ENCODE data around the gene CT47A7.
"Not testable (repeated sequence)": the region's sequence is repeated elsewhere in the genome, so short reads cannot be mapped to it uniquely, and the experiment has no call there.

Gene CT47A7

DNA sequence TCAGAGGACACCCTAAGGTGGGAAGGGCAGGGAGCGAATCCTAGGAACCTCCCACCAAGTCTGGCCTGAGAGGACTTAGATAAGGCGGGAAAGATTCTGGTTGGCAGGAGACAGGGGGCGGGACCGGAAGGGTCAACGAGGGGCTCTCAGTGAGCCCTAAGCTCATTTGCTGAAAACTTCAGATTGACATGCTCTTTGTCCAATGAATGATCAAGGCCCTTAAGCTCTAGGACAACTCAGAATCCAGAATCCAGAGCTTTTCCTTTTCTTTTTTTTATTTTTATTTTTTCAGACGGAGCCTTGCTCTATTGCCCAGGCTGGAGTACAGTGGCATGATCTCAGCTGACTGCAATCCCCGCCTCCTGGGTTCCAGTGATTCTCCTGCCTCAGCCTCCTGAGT, at the start of gene CT47A7:
Gene CT47A7, minus strand, starts transcription at position 101 of the 400 bp plus-strand sequence. CDS start 255 bp downstream, outside the sequence.
- not testable (repeated sequence) for DNase-seq

DNA sequence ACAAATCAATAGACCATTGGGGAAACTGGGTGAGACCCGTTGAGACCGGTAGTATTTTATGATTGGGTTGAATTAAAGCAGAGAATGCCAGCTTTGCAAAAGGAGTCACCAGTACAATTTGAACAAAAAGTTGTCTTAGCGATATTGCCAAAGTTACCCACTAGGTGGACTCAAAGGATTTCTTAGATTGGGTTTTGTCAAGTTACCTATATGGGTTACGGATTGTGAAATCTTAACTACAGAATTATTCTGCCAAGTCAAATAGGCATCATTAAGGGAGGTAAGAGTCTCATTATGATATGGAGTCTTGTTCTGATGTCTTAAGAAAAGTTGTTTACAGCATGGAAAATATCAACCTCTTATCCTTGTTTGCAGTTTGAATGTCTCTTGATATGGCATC, 44.2 kb upstream of the CT47A7 start:
- peak; percentile 9 for DNase-seq

DNA sequence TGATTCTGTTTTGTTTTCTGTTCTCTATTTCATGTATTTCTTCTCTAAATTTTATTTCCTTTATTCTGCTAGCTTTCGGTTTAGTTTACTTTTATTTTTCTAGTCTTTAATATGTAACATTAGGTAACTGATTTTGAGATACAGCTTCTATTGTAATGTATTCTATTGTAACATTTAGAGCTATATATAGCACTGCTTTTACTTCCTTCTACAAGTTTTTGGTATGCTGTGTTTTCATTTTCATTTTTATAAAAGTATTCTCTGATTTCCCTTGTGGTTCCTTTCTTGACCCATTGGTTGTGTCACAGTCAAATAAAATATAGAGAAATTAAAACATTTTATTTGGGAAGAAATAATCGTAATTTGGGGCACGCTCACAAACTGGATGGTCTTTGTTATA, 43.0 kb upstream of the CT47A7 start:
- DNase-seq = no peak

DNA sequence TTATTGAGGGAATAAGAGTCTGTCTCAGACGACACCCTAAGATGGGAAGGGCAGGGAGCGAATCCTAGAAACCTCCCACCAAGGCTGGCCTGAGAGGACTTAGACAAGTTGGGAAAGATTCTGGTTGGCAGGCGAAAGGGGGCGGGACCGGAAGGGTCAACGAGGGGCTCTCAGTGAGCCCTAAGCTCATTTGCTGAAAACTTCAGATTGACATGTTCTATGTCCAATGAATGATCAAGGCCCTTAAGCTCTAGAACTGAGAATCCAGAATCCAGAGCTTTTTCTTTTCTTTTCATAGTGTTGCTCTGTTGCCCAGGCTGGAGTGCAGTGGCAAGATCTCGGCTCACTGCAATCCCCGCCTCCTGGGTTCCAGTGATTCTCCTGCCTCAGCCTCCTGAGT, 29.3 kb upstream of the CT47A7 start, which contains the start of gene CT47A1:
Gene CT47A1, minus strand, starts transcription at position 101 of the 400 bp plus-strand sequence. CDS start 231 bp downstream, outside the sequence.
- DNase-seq = not testable (repeated sequence)

Measured in NCI-H2171 treated with DMSO at 0.1 percent for 48 hours (cell line).